GM18502 (cell line): Measurements from ENCODE around the gene MEOX2.

Source experiments
- ATAC-seq: cut with Tn5 transposase; IDR thresholded peaks from one replicate; pipeline ENCODE4 v1.9.1; 2021; ENCODE audit warnings: mild to moderate bottlenecking; ENCODE audit not compliant: unreplicated experiment, poor library complexity

MEOX2 gene

GRCh38 chr7:15567652-15568051 lies 118.8 kb downstream of the MEOX2 start:
- no peak for ATAC-seq

DNA sequence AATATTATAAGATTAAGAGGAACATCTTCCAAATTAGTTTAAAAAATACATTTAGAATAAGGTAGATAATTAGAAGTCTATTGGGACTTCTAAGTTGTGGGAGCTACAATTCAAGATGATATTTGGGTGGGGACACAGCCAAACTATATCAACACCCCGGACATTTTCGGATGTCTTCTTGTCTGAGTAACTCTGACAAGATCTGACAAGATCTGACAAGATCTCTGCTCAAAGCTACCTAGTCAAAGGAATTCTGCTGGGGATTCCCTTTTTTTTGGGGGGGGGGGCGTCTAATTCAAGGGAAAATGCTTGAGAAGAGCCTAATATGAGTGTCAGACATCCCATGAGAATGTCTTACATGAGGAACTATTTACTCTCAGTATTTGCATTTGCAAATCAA lies 119.4 kb downstream of the MEOX2 start:
- no peak for ATAC-seq

GRCh38 chr7:15566476-15566875 lies 120.0 kb downstream of the MEOX2 start:
- ATAC-seq = no peak

- no peak for ATAC-seq
These were observed 124.6 kb downstream of the MEOX2 start, which contains the start of gene AGMO for GRCh38 chr7:15561835-15562234. AGMO (minus strand) TSS chr7:15562015.
